ENCODE measurements around the gene SLC12A8.
A peak's percentile ranks its signal among the peaks of the same experiment; 100 is the strongest.

Gene SLC12A8

GRCh38 chr3:125110016-125110875 lies 102.3 kb downstream of the SLC12A8 start:
- peak; percentile 95 for DNase-seq (ENCODE audit: low read depth in 2 of 2)

GRCh38 chr3:125109536-125109925 lies 103.0 kb downstream of the SLC12A8 start:
- DNase-seq (ENCODE audit: low read depth in 2 of 2): no peak

GRCh38 chr3:125108833-125109535 lies 103.6 kb downstream of the SLC12A8 start:
- DNase-seq (ENCODE audit: low read depth in 2 of 2): no peak

- DNase-seq (ENCODE audit: low read depth in 2 of 2): peak; percentile 61 to 62
These were observed 104.5 kb downstream of the SLC12A8 start for GRCh38 chr3:125107861-125108567.

- DNase-seq (ENCODE audit: low read depth in 2 of 2): no peak
These were observed 105.2 kb downstream of the SLC12A8 start for GRCh38 chr3:125107363-125107762.

GRCh38 chr3:125105116-125105515 lies 107.4 kb downstream of the SLC12A8 start:
- no peak for DNase-seq (ENCODE audit: low read depth in 2 of 2)

- DNase-seq (ENCODE audit: low read depth in 2 of 2): no peak
These were observed 107.9 kb downstream of the SLC12A8 start for GRCh38 chr3:125104639-125105038.

- DNase-seq (ENCODE audit: low read depth in 2 of 2): no peak
These were observed 109.1 kb downstream of the SLC12A8 start for GRCh38 chr3:125103406-125103805.

- DNase-seq (ENCODE audit: low read depth in 2 of 2): no peak
These were observed 110.1 kb downstream of the SLC12A8 start for GRCh38 chr3:125102470-125102869.

- DNase-seq (ENCODE audit: low read depth in 2 of 2): no peak
These were observed 113.8 kb downstream of the SLC12A8 start for GRCh38 chr3:125098611-125099291.

GRCh38 chr3:125090649-125091048 lies 121.9 kb downstream of the SLC12A8 start:
- DNase-seq (ENCODE audit: low read depth in 2 of 2): no peak

- no peak for DNase-seq (ENCODE audit: low read depth in 2 of 2)
These were observed 124.7 kb downstream of the SLC12A8 start for GRCh38 chr3:125087768-125088391.

GRCh38 chr3:125085166-125085565 lies 127.4 kb downstream of the SLC12A8 start:
- DNase-seq (ENCODE audit: low read depth in 2 of 2): no peak

- DNase-seq (ENCODE audit: low read depth in 2 of 2): no peak
These were observed 128.8 kb downstream of the SLC12A8 start for GRCh38 chr3:125083776-125084175.

- peak in 1 of 2 experiments; percentile 34 for DNase-seq (ENCODE audit: low read depth in 2 of 2)
These were observed 130.2 kb downstream of the SLC12A8 start for GRCh38 chr3:125082339-125082738.

- no peak for DNase-seq (ENCODE audit: low read depth in 2 of 2)
These were observed 132.5 kb downstream of the SLC12A8 start for GRCh38 chr3:125080077-125080476.

GRCh38 chr3:125079675-125080045 lies 132.9 kb downstream of the SLC12A8 start:
- no peak for DNase-seq (ENCODE audit: low read depth in 2 of 2)

- no peak for DNase-seq (ENCODE audit: low read depth in 2 of 2)
These were observed 133.4 kb downstream of the SLC12A8 start for GRCh38 chr3:125078951-125079674.

- DNase-seq (ENCODE audit: low read depth in 2 of 2): no peak
These were observed 134.7 kb downstream of the SLC12A8 start for GRCh38 chr3:125077864-125078263.

GRCh38 chr3:125076464-125076863 lies 136.1 kb downstream of the SLC12A8 start:
- DNase-seq (ENCODE audit: low read depth in 2 of 2): no peak

GRCh38 chr3:125075738-125076137 lies 136.8 kb downstream of the SLC12A8 start:
- no peak for DNase-seq (ENCODE audit: low read depth in 2 of 2)

All from fibroblast of skin of left biceps (primary cell).